Stromal cell of bone marrow (primary cell): ENCODE data around the gene C2CD4C.
"Not testable (repeated sequence)": the region's sequence is repeated elsewhere in the genome, so short reads cannot be mapped to it uniquely, and the experiment has no call there.

ENCODE experiments used
- DNase-seq: peaks from one replicate; pipeline ENCODE4 v3.0.0-alpha.2; 2012; ENCODE audit warnings: low read depth

C2CD4C gene

GRCh38 chr19:438416-438958, 29.5 kb upstream of the C2CD4C start:
- DNase-seq: no peak

- DNase-seq: no peak
Observed at GRCh38 chr19:437041-437440, 28.1 kb upstream of the C2CD4C start.

- DNase-seq: no peak
Observed at GRCh38 chr19:436413-436950, 27.5 kb upstream of the C2CD4C start.

- no peak for DNase-seq
Observed at GRCh38 chr19:435707-436412, 26.9 kb upstream of the C2CD4C start.

GRCh38 chr19:435056-435706, 26.2 kb upstream of the C2CD4C start:
- no peak for DNase-seq

GRCh38 chr19:434152-434960, 25.4 kb upstream of the C2CD4C start:
- DNase-seq: no peak

GRCh38 chr19:430701-431100, 21.8 kb upstream of the C2CD4C start:
- no peak for DNase-seq

GRCh38 chr19:428149-428548, 19.2 kb upstream of the C2CD4C start:
- no peak for DNase-seq

- DNase-seq: not testable (repeated sequence)
Observed at GRCh38 chr19:427675-428074, 18.7 kb upstream of the C2CD4C start.

- DNase-seq: no peak
Observed at GRCh38 chr19:426725-427445, 17.9 kb upstream of the C2CD4C start.

GRCh38 chr19:425056-425455, 16.1 kb upstream of the C2CD4C start:
- DNase-seq: no peak

GRCh38 chr19:424546-424945, 15.6 kb upstream of the C2CD4C start:
- DNase-seq: no peak

GRCh38 chr19:423691-424466, 14.9 kb upstream of the C2CD4C start:
- no peak for DNase-seq

GRCh38 chr19:422917-423226, 13.9 kb upstream of the C2CD4C start:
- DNase-seq: not testable (repeated sequence)

- DNase-seq: no peak
Observed at GRCh38 chr19:422213-422916, 13.4 kb upstream of the C2CD4C start.

- no peak for DNase-seq
Observed at GRCh38 chr19:419721-420515, 11.0 kb upstream of the C2CD4C start.

GRCh38 chr19:418761-419671, 10.1 kb upstream of the C2CD4C start:
- DNase-seq: no peak

GRCh38 chr19:416416-416815, 7.5 kb upstream of the C2CD4C start:
- no peak for DNase-seq

- DNase-seq: no peak
Observed at GRCh38 chr19:415292-415691, 6.3 kb upstream of the C2CD4C start.
